HEK293 (cell line): ENCODE results near the gene SERPINB11.

ENCODE experiments used
- HIC1 ChIP-seq: fragments of 450-650 bp; formaldehyde crosslinking; IDR thresholded peaks from 2 replicates; pipeline ENCODE4 v1.5.1; 2016; ENCODE audit warnings: missing biosample characterization, missing genetic modification characterization
- PRDM2 ChIP-seq: fragments of 450-650 bp; formaldehyde crosslinking; IDR thresholded peaks from 2 replicates; pipeline ENCODE4 v1.5.1; 2016; ENCODE audit warnings: missing biosample characterization, missing genetic modification characterization, borderline replicate concordance
- ZBTB10 ChIP-seq: fragments of 450-650 bp; formaldehyde crosslinking; IDR thresholded peaks from 2 replicates; pipeline ENCODE4 v1.5.1; 2016; ENCODE audit warnings: missing biosample characterization, missing genetic modification characterization
- ZNF146 ChIP-seq: fragments of 450-650 bp; formaldehyde crosslinking; IDR thresholded peaks from 2 replicates; pipeline ENCODE4 v1.5.1; 2016; ENCODE audit warnings: missing biosample characterization, missing genetic modification characterization
- ZNF48 ChIP-seq: fragments of 450-650 bp; formaldehyde crosslinking; IDR thresholded peaks from 2 replicates; pipeline ENCODE4 v1.5.1; 2016; ENCODE audit warnings: missing biosample characterization, missing genetic modification characterization
- ZNF560 ChIP-seq: fragments of 450-650 bp; formaldehyde crosslinking; IDR thresholded peaks from 2 replicates; pipeline ENCODE4 v1.5.1; 2017; ENCODE audit warnings: missing biosample characterization, missing genetic modification characterization, borderline replicate concordance
- ZNF571 ChIP-seq: fragments of 450-650 bp; formaldehyde crosslinking; IDR thresholded peaks from 2 replicates; pipeline ENCODE4 v1.5.0; 2017; ENCODE audit warnings: missing biosample characterization, missing genetic modification characterization
- ZNF585B ChIP-seq: fragments of 450-650 bp; formaldehyde crosslinking; IDR thresholded peaks from 2 replicates; pipeline ENCODE4 v1.5.1; 2016; ENCODE audit warnings: missing biosample characterization, missing genetic modification characterization
- ZNF692 ChIP-seq: fragments of 450-650 bp; formaldehyde crosslinking; IDR thresholded peaks from 2 replicates; pipeline ENCODE4 v1.5.1; 2016; ENCODE audit warnings: missing biosample characterization, missing genetic modification characterization
- ZNF777 ChIP-seq: fragments of 450-650 bp; formaldehyde crosslinking; IDR thresholded peaks from 2 replicates; pipeline ENCODE4 v1.5.1; 2017; ENCODE audit warnings: missing biosample characterization, missing genetic modification characterization, borderline replicate concordance
- ZNF843 ChIP-seq: fragments of 450-650 bp; formaldehyde crosslinking; IDR thresholded peaks from 2 replicates; pipeline ENCODE4 v1.5.1; 2016; ENCODE audit warnings: missing biosample characterization, missing genetic modification characterization

SERPINB11 gene

GRCh38 chr18:63765837-63766236 lies 63.1 kb downstream of the SERPINB11 start (continued):
- TF ChIP-seq PRDM2 (tag by site-specific recombination) (no peak), ZNF843 (tag by site-specific recombination) (no peak), ZNF48 (tag by site-specific recombination) (no peak), ZNF146 (tag by site-specific recombination) (no peak), ZNF777 (no peak), HIC1 (tag by site-specific recombination) (no peak), ZNF585B (tag by site-specific recombination) (no peak), ZNF571 (no peak), ZNF560 (tag by site-specific recombination) (no peak), ZNF692 (tag by site-specific recombination) (no peak), ZBTB10 (tag by site-specific recombination) (no peak)
